Cardiac muscle cell (in vitro differentiated cells and primary cell): ENCODE results near the gene FUCA2. TPM values are rescaled to one million over a fixed set of nuclear protein-coding genes. Genes with fewer than 3 reads are reported as not detected.
A peak's percentile ranks its signal among the peaks of the same experiment; 100 is the strongest.
"Not testable (repeated sequence)": the region's sequence is repeated elsewhere in the genome, so short reads cannot be mapped to it uniquely, and the experiment has no call there.

Experiments
- DNase-seq, 2 donors: peaks; one replicate each; pipeline versions ENCODE4 v3.0.0 to v3.0.0-alpha.2; 2010 to 2017; ENCODE audit warnings: low read depth in 1 of 2, low spot score in 1 of 2
- H3K27ac ChIP-seq: fragments of 200-600 bp; sonication (generic); 2 replicates; pipeline ENCODE4 v1.5.1; 2016
- H3K27me3 ChIP-seq: fragments of 200-600 bp; sonication (generic); 2 replicates; pipeline ENCODE4 v1.6.0; 2016; ENCODE audit warnings: control low read depth
- H3K36me3 ChIP-seq: fragments of 200-600 bp; sonication (generic); 2 replicates; pipeline ENCODE4 v1.5.1; 2016; ENCODE audit warnings: control low read depth
- H3K4me1 ChIP-seq: fragments of 200-600 bp; sonication (generic); 2 replicates; pipeline ENCODE4 v1.8.1; 2017; ENCODE audit warnings: low read depth, mild to moderate bottlenecking, mixed run types
- H3K4me3 ChIP-seq: fragments of 200-600 bp; sonication (generic); 2 replicates; pipeline ENCODE4 v1.5.1; 2016; ENCODE audit warnings: mild to moderate bottlenecking
- H3K9me3 ChIP-seq: fragments of 200-600 bp; sonication (generic); 2 replicates; pipeline ENCODE4 v1.5.1; 2017; ENCODE audit warnings: low read depth, mild to moderate bottlenecking, control low read depth
- CTCF ChIP-seq: IDR thresholded peaks from 2 replicates; pipeline ENCODE4 v1.5.1; 2012; ENCODE audit warnings: low read depth, mild to moderate bottlenecking, low read length
- polyA plus RNA-seq: library from polyadenylated mRNA; unstranded; fragments of >200 nt; fragmentation: Nextera tagmentation; extraction: Ambion mirVana; gene quantifications from 2 replicates; pipeline ENCODE4 v1.2.1, GENCODE V29; 2016
- total RNA-seq: library from RNA; depleted of rRNA; stranded (reverse); fragments of >200 nt; gene quantifications from 2 replicates; pipeline ENCODE4 v1.2.3, GENCODE V29; 2016

The FUCA2 gene
- total and polyA plus RNA-seq, 2 experiments from 2014 or later: 16.1 to 32.6 TPM

GRCh38 chr6:143449082-143449713 is 62.3 kb downstream of the FUCA2 start:
- H3K9me3 ChIP-seq: no peaks in the 10 kb centered on the region
- no peaks in the 10 kb centered on the region for H3K36me3 ChIP-seq
- no peak overlapping the region for H3K27ac ChIP-seq
- H3K4me1 ChIP-seq: peaks cover 19% of the 10 kb centered on the region
- peak overlapping the region; percentile 71 for H3K4me3 ChIP-seq
- H3K27me3 ChIP-seq: no peaks in the 10 kb centered on the region
- DNase-seq: no peak
- TF ChIP-seq CTCF: no peak

GRCh38 chr6:143447865-143448264 is 63.7 kb downstream of the FUCA2 start:
- not testable (repeated sequence) for H3K27ac ChIP-seq, DNase-seq

More at GRCh38 chr6:143447865-143448264, 63.7 kb downstream of the FUCA2 start:
- not testable (repeated sequence) for H3K36me3 ChIP-seq, H3K27me3 ChIP-seq, H3K4me3 ChIP-seq, H3K9me3 ChIP-seq
- peaks cover 19% of the 10 kb centered on the region for H3K4me1 ChIP-seq

Other genes with a start within 250 kb of the FUCA2 start
- 5.7 and 5.9 TPM in 2 replicates for gene ADAT2, start 61.0 kb downstream of the FUCA2 start, total RNA-seq
- gene ADAT2, start 61.0 kb downstream of the FUCA2 start, polyA plus RNA-seq: 10.9 and 13.2 TPM in 2 replicates
- gene PEX3, start 60.9 kb downstream of the FUCA2 start, total RNA-seq: 8.9 and 17.9 TPM in 2 replicates
- 34.9 and 40.0 TPM in 2 replicates for gene PEX3, start 60.9 kb downstream of the FUCA2 start, polyA plus RNA-seq
- gene PHACTR2, start 166.2 kb upstream of the FUCA2 start, total RNA-seq: 31.7 and 52.3 TPM in 2 replicates
- gene PHACTR2, start 166.2 kb upstream of the FUCA2 start, polyA plus RNA-seq: 47.3 and 48.8 TPM in 2 replicates